H9 (cell line): ENCODE measurements around the gene CASQ2. TPM values are rescaled to one million over a fixed set of nuclear protein-coding genes. Genes with fewer than 3 reads are reported as not detected.

Experiments
- DNase-seq: peaks from one replicate; pipeline ENCODE4 v3.0.0-alpha.2; 2017
- H2AFZ ChIP-seq: one replicate; pipeline ENCODE4 v1.6.1; 2013; ENCODE audit warnings: mild to moderate bottlenecking, low read length, control low read depth, moderate library complexity
- H2AK5ac ChIP-seq: 2 replicates; pipeline ENCODE4 v1.6.1; 2013; ENCODE audit warnings: low read length, control low read depth, mixed read lengths; ENCODE audit not compliant: insufficient read length
- H2BK120ac ChIP-seq: one replicate; pipeline ENCODE4 v1.6.1; 2013; ENCODE audit warnings: low read depth, mild to moderate bottlenecking, low read length, control low read depth, inconsistent platforms; ENCODE audit not compliant: poor library complexity, severe bottlenecking
- H2BK12ac ChIP-seq: 2 replicates; pipeline ENCODE4 v1.6.1; 2013; ENCODE audit warnings: low read length, control low read depth, mixed read lengths, low read depth; ENCODE audit not compliant: insufficient read length
- H2BK15ac ChIP-seq: 2 replicates; pipeline ENCODE4 v1.6.1; 2013; ENCODE audit warnings: low read depth, low read length, control low read depth
- H2BK20ac ChIP-seq: one replicate; pipeline ENCODE4 v1.6.1; 2013; ENCODE audit warnings: low read depth, mild to moderate bottlenecking, low read length, control low read depth, inconsistent platforms; ENCODE audit not compliant: poor library complexity, severe bottlenecking
- H2BK5ac ChIP-seq: 2 replicates; pipeline ENCODE4 v1.6.1; 2013; ENCODE audit warnings: low read length, control low read depth, mixed read lengths; ENCODE audit not compliant: insufficient read length
- H3K14ac ChIP-seq: 2 replicates; pipeline ENCODE4 v1.6.1; 2013; ENCODE audit warnings: low read length, control low read depth; ENCODE audit not compliant: insufficient read depth
- H3K18ac ChIP-seq: 2 replicates; pipeline ENCODE4 v1.6.1; 2013; ENCODE audit warnings: low read depth, mild to moderate bottlenecking, mixed read lengths, low read length, control low read depth; ENCODE audit not compliant: insufficient read length
- H3K23ac ChIP-seq: 2 replicates; pipeline ENCODE4 v1.6.1; 2013; ENCODE audit warnings: low read length, control low read depth, mixed read lengths, low read depth; ENCODE audit not compliant: insufficient read length
- H3K23me2 ChIP-seq: 2 replicates; pipeline ENCODE4 v1.6.1; 2013; ENCODE audit warnings: low read depth, mild to moderate bottlenecking, mixed read lengths, low read length, control low read depth; ENCODE audit not compliant: insufficient read length, poor library complexity, severe bottlenecking
- H3K27ac ChIP-seq: 2 replicates; pipeline ENCODE4 v1.5.1; 2013; ENCODE audit warnings: low read length, control low read depth, mixed read lengths, low read depth; ENCODE audit not compliant: insufficient read length
- H3K27me3 ChIP-seq: 2 replicates; pipeline ENCODE4 v1.6.1; 2013; ENCODE audit warnings: low read length, control low read depth, inconsistent platforms; ENCODE audit not compliant: insufficient read depth
- H3K4ac ChIP-seq: 2 replicates; pipeline ENCODE4 v1.6.1; 2013; ENCODE audit warnings: low read depth, mild to moderate bottlenecking, control low read depth, inconsistent platforms, low read length, moderate library complexity
- H3K4me1 ChIP-seq: 2 replicates; pipeline ENCODE4 v1.6.1; 2013; ENCODE audit warnings: low read length, control low read depth, inconsistent platforms; ENCODE audit not compliant: insufficient read depth
- H3K4me2 ChIP-seq: 2 replicates; pipeline ENCODE4 v1.6.1; 2013; ENCODE audit warnings: low read length, control low read depth, mixed read lengths; ENCODE audit not compliant: insufficient read length, insufficient read depth
- H3K56ac ChIP-seq: 2 replicates; pipeline ENCODE4 v1.6.1; 2013; ENCODE audit warnings: low read depth, mild to moderate bottlenecking, mixed read lengths, low read length, control low read depth; ENCODE audit not compliant: insufficient read length
- H3K79me1 ChIP-seq: 2 replicates; pipeline ENCODE4 v1.6.1; 2013; ENCODE audit warnings: low read depth, mild to moderate bottlenecking, moderate library complexity, low read length, control low read depth, inconsistent platforms; ENCODE audit not compliant: insufficient read depth, poor library complexity, severe bottlenecking
- H3K79me2 ChIP-seq: 2 replicates; pipeline ENCODE4 v1.6.1; 2013; ENCODE audit warnings: low read length, control low read depth, inconsistent platforms; ENCODE audit not compliant: insufficient read depth
- H3K9ac ChIP-seq: 2 replicates; pipeline ENCODE4 v1.6.1; 2013; ENCODE audit warnings: low read length, control low read depth, mixed read lengths; ENCODE audit not compliant: insufficient read length; ENCODE audit errors: extremely low read depth
- H3K9me3 ChIP-seq: one replicate; pipeline ENCODE4 v1.6.1; 2013; ENCODE audit warnings: low read depth, low read length, inconsistent platforms; ENCODE audit not compliant: control insufficient read depth
- H3T11ph ChIP-seq: one replicate; pipeline ENCODE4 v1.6.1; 2013; ENCODE audit warnings: mild to moderate bottlenecking, low read length, control low read depth, inconsistent platforms
- H4K20me1 ChIP-seq: one replicate; pipeline ENCODE4 v1.6.1; 2013; ENCODE audit not compliant: control insufficient read depth, insufficient read length, insufficient read depth
- H4K5ac ChIP-seq: 2 replicates; pipeline ENCODE4 v1.6.1; 2013; ENCODE audit warnings: low read depth, mild to moderate bottlenecking, mixed read lengths, low read length, control low read depth; ENCODE audit not compliant: insufficient read length
- H4K8ac ChIP-seq: replicated peaks from 2 replicates; pipeline ENCODE4 v1.6.1; 2013; ENCODE audit warnings: low read length, control low read depth, mixed read lengths, low read depth; ENCODE audit not compliant: insufficient read length
- H4K91ac ChIP-seq: 2 replicates; pipeline ENCODE4 v1.6.1; 2013; ENCODE audit warnings: low read depth, mild to moderate bottlenecking, moderate library complexity, mixed read lengths, low read length, control low read depth; ENCODE audit not compliant: insufficient read length
- H3K27ac Mint-ChIP-seq, 3 experiments: 2 replicates in 2 of 3; 3 replicates in 1 of 3; pipeline ENCODE4 v1.8.0; 2020 to 2021; ENCODE audit warnings: mixed read lengths in 3 of 3, mild to moderate bottlenecking in 1 of 3, moderate library complexity in 1 of 3
- H3K27me3 Mint-ChIP-seq: 2 replicates; pipeline ENCODE4 v1.8.0; 2021; ENCODE audit warnings: low read depth, mild to moderate bottlenecking, moderate library complexity, mixed read lengths
- H3K36me3 Mint-ChIP-seq, 3 experiments: 2 replicates in 2 of 3; 3 replicates in 1 of 3; pipeline ENCODE4 v1.8.0; 2020 to 2021; ENCODE audit warnings: low read depth in 3 of 3, mixed read lengths in 3 of 3; ENCODE audit not compliant: insufficient read depth in 1 of 3
- H3K4me1 Mint-ChIP-seq, 2 experiments: 2 replicates each; pipeline ENCODE4 v1.8.0; 2020; ENCODE audit warnings: mixed read lengths in 2 of 2
- H3K4me3 Mint-ChIP-seq, 2 experiments: 2 replicates in 1 of 2; 3 replicates in 1 of 2; pipeline ENCODE4 v1.8.0; 2020 to 2021; ENCODE audit warnings: mild to moderate bottlenecking in 2 of 2, mixed read lengths in 2 of 2, moderate library complexity in 1 of 2
- H3K9me3 Mint-ChIP-seq, 2 experiments: 2 replicates in 1 of 2; 3 replicates in 1 of 2; pipeline ENCODE4 v1.8.0; 2020; ENCODE audit warnings: mild to moderate bottlenecking in 2 of 2, mixed read lengths in 2 of 2, moderate library complexity in 1 of 2
- WGBS: extraction: QIAGEN DNeasy Blood & Tissue Kit; methylation state at CpG from one replicate; pipeline ENCODE4 v1.1.7; 2013; ENCODE audit warnings: missing lambda C conversion rate, low lambda C conversion rate, mixed read lengths; ENCODE audit not compliant: insufficient read length; ENCODE audit errors: extremely low coverage; 5-methylcytosine and 5-hydroxymethylcytosine counted together
- total RNA-seq: library from RNA; stranded (reverse); gene quantifications from 2 replicates; pipeline ENCODE4 v1.2.1, GENCODE V29; 2021
- TF ChIP-seq, protein P1 (sequence below): fragments of 200-600 bp; sonication (generic); conservative IDR thresholded peaks from 3 replicates; pipeline ENCODE4 v1.8.0; 2021; ENCODE audit warnings: antibody characterized with exemption, mild to moderate bottlenecking

Gene CASQ2
- total RNA-seq, 1 experiment from 2014 or later: not detected

- no peak overlapping the region for H3K14ac ChIP-seq
- no peak overlapping the region for H3K18ac ChIP-seq
- no peak overlapping the region for H4K5ac ChIP-seq
- no peaks in the 10 kb centered on the region for H3K23me2 ChIP-seq
- no peak overlapping the region for H2AK5ac ChIP-seq
- no peak overlapping the region for H2BK15ac ChIP-seq
- H3K56ac ChIP-seq: no peak overlapping the region
- no peaks in the 10 kb centered on the region for H3K36me3 Mint-ChIP-seq
- no peak overlapping the region for H4K91ac ChIP-seq
- H3K79me2 ChIP-seq: no peaks in the 10 kb centered on the region
- peaks cover 3 to 6% of the 10 kb centered on the region in 2 experiments; a peak in 2 of 4 replicates for H3K4me1 Mint-ChIP-seq
- H3K4me3 Mint-ChIP-seq: no peak overlapping the region
- H3K9me3 Mint-ChIP-seq: peaks cover 2 to 5% of the 10 kb centered on the region in 2 experiments; a peak in 3 of 5 replicates
- no peak overlapping the region for H3K9ac ChIP-seq
- H3K4ac ChIP-seq: no peak overlapping the region
- no peak overlapping the region for H3K4me2 ChIP-seq
- no peak overlapping the region for H2BK120ac ChIP-seq
- H3K27ac ChIP-seq: no peak overlapping the region
- DNase-seq: no peak
- no peak overlapping the region for H3K23ac ChIP-seq
- TF ChIP-seq, protein P1, sequence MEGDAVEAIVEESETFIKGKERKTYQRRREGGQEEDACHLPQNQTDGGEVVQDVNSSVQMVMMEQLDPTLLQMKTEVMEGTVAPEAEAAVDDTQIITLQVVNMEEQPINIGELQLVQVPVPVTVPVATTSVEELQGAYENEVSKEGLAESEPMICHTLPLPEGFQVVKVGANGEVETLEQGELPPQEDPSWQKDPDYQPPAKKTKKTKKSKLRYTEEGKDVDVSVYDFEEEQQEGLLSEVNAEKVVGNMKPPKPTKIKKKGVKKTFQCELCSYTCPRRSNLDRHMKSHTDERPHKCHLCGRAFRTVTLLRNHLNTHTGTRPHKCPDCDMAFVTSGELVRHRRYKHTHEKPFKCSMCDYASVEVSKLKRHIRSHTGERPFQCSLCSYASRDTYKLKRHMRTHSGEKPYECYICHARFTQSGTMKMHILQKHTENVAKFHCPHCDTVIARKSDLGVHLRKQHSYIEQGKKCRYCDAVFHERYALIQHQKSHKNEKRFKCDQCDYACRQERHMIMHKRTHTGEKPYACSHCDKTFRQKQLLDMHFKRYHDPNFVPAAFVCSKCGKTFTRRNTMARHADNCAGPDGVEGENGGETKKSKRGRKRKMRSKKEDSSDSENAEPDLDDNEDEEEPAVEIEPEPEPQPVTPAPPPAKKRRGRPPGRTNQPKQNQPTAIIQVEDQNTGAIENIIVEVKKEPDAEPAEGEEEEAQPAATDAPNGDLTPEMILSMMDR: no peak
- H2BK12ac ChIP-seq: no peak overlapping the region
- no peak overlapping the region for H2BK5ac ChIP-seq
- no peaks in the 10 kb centered on the region for H4K20me1 ChIP-seq
- H3K79me1 ChIP-seq: no peaks in the 10 kb centered on the region
- H3K4me1 ChIP-seq: no peaks in the 10 kb centered on the region
- H3K27ac Mint-ChIP-seq: no peak overlapping the region; a peak in 1 of 7 replicates
- no peak overlapping the region for H3T11ph ChIP-seq
- H4K8ac ChIP-seq: no peak overlapping the region
- no peaks in the 10 kb centered on the region for H3K27me3 ChIP-seq
- no CpG with 5 or more reads among the region's 3 CpGs for WGBS
- no peaks in the 10 kb centered on the region for H3K9me3 ChIP-seq
- no peak overlapping the region for H2BK20ac ChIP-seq
- H2AFZ ChIP-seq: no peak overlapping the region
- no peaks in the 10 kb centered on the region; the same call in 1 of the 2 replicates for H3K27me3 Mint-ChIP-seq
These were observed 42.8 kb upstream of the CASQ2 start for GRCh38 chr1:115811140-115811828.
